PC-9 (cell line): ENCODE measurements around the gene SMR3A. TPM values are rescaled to one million over a fixed set of nuclear protein-coding genes. Genes with fewer than 3 reads are reported as not detected.

Experiments used
- BruUV-seq: library from RNA; stranded (reverse); fragments of 400-500 nt; replicated peaks from 2 replicates; lab custom pipeline; 2021; lab: Mats Ljungman, UMichigan
- CTCF ChIA-PET: fragments of 300-600 bp; sonication (Branson Sonifier 250); formaldehyde crosslinking; loops from one replicate; lab custom pipeline; 2022; ENCODE audit warnings: antibody characterized with exemption; lab: Charles Lee
- POLR2A ChIA-PET: fragments of 300-600 bp; sonication (Branson Sonifier 250); formaldehyde crosslinking; loops from one replicate; lab custom pipeline; 2022; ENCODE audit warnings: antibody characterized with exemption; ENCODE audit not compliant: unreplicated experiment; lab: Charles Lee
- DNase-seq, 2 experiments: peaks; one replicate each; pipeline versions ENCODE4 v3.0.0 to v3.0.0-alpha.2; 2015 to 2022; ENCODE audit warnings: mixed read lengths in 1 of 2
- H2AFZ ChIP-seq: fragments of 200-600 bp; sonication (generic); 2 replicates; pipeline ENCODE4 v1.8.1; 2017; ENCODE audit warnings: antibody characterized with exemption
- H3F3A ChIP-seq: fragments of 200-600 bp; sonication (generic); 2 replicates; pipeline ENCODE4 v1.8.1; 2017; ENCODE audit warnings: antibody characterized with exemption, mild to moderate bottlenecking, low read depth; ENCODE audit not compliant: insufficient read depth
- H3K27ac ChIP-seq: fragments of 200-600 bp; sonication (generic); 2 replicates; pipeline ENCODE4 v1.6.1; 2016; ENCODE audit warnings: mixed run types
- H3K27me3 ChIP-seq: fragments of 200-600 bp; sonication (generic); 2 replicates; pipeline ENCODE4 v1.6.1; 2016; ENCODE audit warnings: low read depth, mixed run types; ENCODE audit not compliant: insufficient read depth
- H3K36me3 ChIP-seq: fragments of 200-600 bp; sonication (generic); 2 replicates; pipeline ENCODE4 v1.6.1; 2016; ENCODE audit warnings: low read depth, mixed run types
- H3K4me1 ChIP-seq: fragments of 200-600 bp; sonication (generic); replicated peaks from 2 replicates; pipeline ENCODE4 v1.6.1; 2016; ENCODE audit warnings: mixed run types; ENCODE audit not compliant: insufficient read depth
- H3K4me2 ChIP-seq: fragments of 200-600 bp; sonication (generic); 2 replicates; pipeline ENCODE4 v1.6.1; 2017; ENCODE audit warnings: mixed run types
- H3K4me3 ChIP-seq: fragments of 200-600 bp; sonication (generic); 2 replicates; pipeline ENCODE4 v1.6.1; 2016; ENCODE audit warnings: mixed run types
- H3K79me2 ChIP-seq: fragments of 200-600 bp; sonication (generic); 2 replicates; pipeline ENCODE4 v1.6.1; 2017; ENCODE audit warnings: low read depth, mixed run types
- H3K9me2 ChIP-seq: fragments of 200-600 bp; sonication (generic); 2 replicates; pipeline ENCODE4 v1.8.1; 2017; ENCODE audit warnings: mild to moderate bottlenecking; ENCODE audit not compliant: insufficient read depth
- H3K9me3 ChIP-seq: fragments of 200-600 bp; sonication (generic); 2 replicates; pipeline ENCODE4 v1.8.1; 2016; ENCODE audit warnings: low read depth; ENCODE audit not compliant: insufficient read depth
- H4K20me1 ChIP-seq: fragments of 200-600 bp; sonication (generic); 2 replicates; pipeline ENCODE4 v1.8.1; 2017; ENCODE audit not compliant: insufficient read depth
- CTCF ChIP-seq: fragments of 200-600 bp; sonication (generic); conservative IDR thresholded peaks from 2 replicates; pipeline ENCODE4 v1.6.1; 2017; ENCODE audit warnings: mixed run types, antibody characterized with exemption, mild to moderate bottlenecking, moderate library complexity
- EZH2 ChIP-seq: fragments of 200-600 bp; sonication (generic); IDR thresholded peaks from 2 replicates; pipeline ENCODE4 v1.8.0; 2017; ENCODE audit warnings: antibody characterized with exemption, low read depth
- intact Hi-C: fragments of 100-400 bp; cut with micrococcal nuclease; formaldehyde crosslinking; loops from one replicate; pipeline ENCODE4 v1.10.0; 2022; ENCODE audit not compliant: unreplicated experiment
- total RNA-seq: library from RNA; stranded (reverse); gene quantifications from 2 replicates; pipeline ENCODE4 v1.2.3, GENCODE V29; 2021

SMR3A gene
- total RNA-seq, 1 experiment from 2014 or later, result not detected

GRCh38 chr4:70337886-70338420 lies 22.6 kb upstream of the SMR3A start:
- ChIA-PET CTCF (no interaction called here), POLR2A (no interaction called here)
- no peaks in the 10 kb centered on the region for H3K4me1 ChIP-seq
- no peak for DNase-seq
- H4K20me1 ChIP-seq, result no peaks in the 10 kb centered on the region
- H2AFZ ChIP-seq, result no peak overlapping the region
- H3K27ac ChIP-seq, result no peak overlapping the region
- no peaks in the 10 kb centered on the region for H3K36me3 ChIP-seq
- no peaks in the 10 kb centered on the region for H3K27me3 ChIP-seq
- no peaks in the 10 kb centered on the region for H3K79me2 ChIP-seq
- no peak overlapping the region for H3K4me3 ChIP-seq
- no peaks in the 10 kb centered on the region for H3F3A ChIP-seq
- TF ChIP-seq EZH2, result no peak
- TF ChIP-seq CTCF, result no peak
- H3K4me2 ChIP-seq, result no peak overlapping the region
- no peaks in the 10 kb centered on the region for H3K9me2 ChIP-seq
- intact Hi-C loops, result no loop called here
- no TSS peak for BruUV-seq
- H3K9me3 ChIP-seq, result no peaks in the 10 kb centered on the region

GRCh38 chr4:70356185-70356584 lies 4.4 kb upstream of the SMR3A start:
- Histone ChIP-seq H3K36me3 (no peaks in the 10 kb centered on the region), H3K27me3 (no peaks in the 10 kb centered on the region), H4K20me1 (no peaks in the 10 kb centered on the region), H3K4me3 (no peak overlapping the region), H2AFZ (no peak overlapping the region), H3F3A (no peaks in the 10 kb centered on the region), H3K4me1 (no peaks in the 10 kb centered on the region), H3K79me2 (no peaks in the 10 kb centered on the region), H3K4me2 (no peak overlapping the region), H3K27ac (no peak overlapping the region), H3K9me3 (no peaks in the 10 kb centered on the region), H3K9me2 (no peaks in the 10 kb centered on the region)
- ChIA-PET CTCF (no interaction called here), POLR2A (no interaction called here)
- intact Hi-C loops, result no loop called here
- no TSS peak for BruUV-seq
- TF ChIP-seq EZH2 (no peak), CTCF (no peak)
- DNase-seq, result no peak

- TF ChIP-seq EZH2 (no peak), CTCF (no peak)
These were observed 1.4 kb upstream of the SMR3A start for GRCh38 chr4:70359115-70359661.

More at GRCh38 chr4:70359115-70359661, 1.4 kb upstream of the SMR3A start:
- Histone ChIP-seq H3K4me3 (no peak overlapping the region), H3K4me1 (no peaks in the 10 kb centered on the region), H3K4me2 (no peak overlapping the region), H3K27ac (no peak overlapping the region), H3K27me3 (no peaks in the 10 kb centered on the region), H3K79me2 (no peaks in the 10 kb centered on the region), H3K9me2 (no peaks in the 10 kb centered on the region), H3F3A (no peaks in the 10 kb centered on the region), H3K36me3 (no peaks in the 10 kb centered on the region), H2AFZ (no peak overlapping the region), H4K20me1 (no peaks in the 10 kb centered on the region), H3K9me3 (no peaks in the 10 kb centered on the region)
- intact Hi-C loops, result no loop called here
- no peak for DNase-seq
- no TSS peak for BruUV-seq
- ChIA-PET CTCF (no interaction called here), POLR2A (no interaction called here)
